GM18508 (cell line): ENCODE measurements around the gene RNF151.

Experiments
- ATAC-seq: cut with Tn5 transposase; IDR thresholded peaks from one replicate; pipeline ENCODE4 v1.9.1; 2021; ENCODE audit warnings: moderate number of reproducible peaks; ENCODE audit not compliant: insufficient read depth, unreplicated experiment

The RNF151 gene

GRCh38 chr16:1990351-1991134 lies 23.9 kb downstream of the RNF151 start:
- ATAC-seq, result no peak

GRCh38 chr16:1991135-1991551 lies 24.5 kb downstream of the RNF151 start:
- ATAC-seq, result no peak

DNA sequence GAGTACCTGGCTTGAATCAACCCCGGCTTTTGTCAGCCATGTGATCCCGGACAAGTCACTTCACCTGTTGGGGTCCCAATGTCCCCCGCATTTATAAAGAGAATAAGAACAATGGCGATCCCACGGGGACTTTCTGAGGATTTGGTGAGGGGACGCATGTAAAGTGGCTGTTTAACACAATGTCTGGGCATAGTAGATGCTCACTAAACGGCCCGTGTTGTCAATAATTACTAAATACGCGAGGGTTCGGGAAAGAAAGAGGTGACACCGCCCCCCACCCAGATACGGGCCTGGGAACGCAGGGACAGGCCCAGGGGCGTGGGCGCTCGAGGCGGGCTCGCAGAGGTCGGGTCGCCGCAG lies 24.9 kb downstream of the RNF151 start:
- no peak for ATAC-seq

DNA sequence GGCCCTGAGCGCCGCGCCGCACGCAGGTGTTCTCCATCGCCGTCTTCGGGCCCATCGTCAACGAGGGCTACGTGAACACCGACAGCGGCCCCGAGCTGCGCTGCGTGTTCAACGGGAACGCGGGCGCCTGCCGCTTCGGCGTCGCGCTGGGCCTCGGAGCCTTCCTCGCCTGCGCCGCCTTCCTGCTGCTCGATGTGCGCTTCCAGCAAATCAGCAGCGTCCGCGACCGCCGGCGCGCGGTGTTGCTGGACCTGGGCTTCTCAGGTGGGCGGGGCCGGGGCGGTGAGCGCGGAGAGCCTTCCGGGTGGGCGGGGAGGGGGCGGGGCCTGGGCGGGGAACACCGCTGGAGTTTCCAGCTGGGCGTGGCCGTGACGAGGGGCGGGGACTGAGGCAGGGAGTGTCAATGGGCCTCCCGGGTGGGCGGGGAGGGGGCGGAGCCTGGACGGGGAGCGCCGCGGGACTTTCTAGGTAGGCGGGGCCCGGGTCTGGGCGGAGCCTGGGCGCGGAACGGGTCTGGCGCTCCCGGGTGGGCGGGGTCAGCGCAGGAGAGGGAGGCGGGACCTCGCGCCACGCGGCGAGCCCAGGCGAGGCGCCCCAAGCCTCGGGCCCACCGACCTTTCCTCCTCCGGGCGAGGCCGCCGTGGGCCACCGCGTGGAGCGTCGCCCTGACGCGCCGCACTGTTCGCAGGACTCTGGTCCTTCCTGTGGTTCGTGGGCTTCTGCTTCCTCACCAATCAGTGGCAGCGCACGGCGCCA lies 25.5 kb downstream of the RNF151 start:
- no peak for ATAC-seq

GRCh38 chr16:1992704-1993317 lies 26.2 kb downstream of the RNF151 start:
- no peak for ATAC-seq

GRCh38 chr16:1993731-1994131 lies 27.1 kb downstream of the RNF151 start:
- ATAC-seq, result no peak

- ATAC-seq, result no peak
Observed at GRCh38 chr16:1997494-1998359, 31.1 kb downstream of the RNF151 start.

GRCh38 chr16:1998360-1998835 lies 31.7 kb downstream of the RNF151 start:
- no peak for ATAC-seq

DNA sequence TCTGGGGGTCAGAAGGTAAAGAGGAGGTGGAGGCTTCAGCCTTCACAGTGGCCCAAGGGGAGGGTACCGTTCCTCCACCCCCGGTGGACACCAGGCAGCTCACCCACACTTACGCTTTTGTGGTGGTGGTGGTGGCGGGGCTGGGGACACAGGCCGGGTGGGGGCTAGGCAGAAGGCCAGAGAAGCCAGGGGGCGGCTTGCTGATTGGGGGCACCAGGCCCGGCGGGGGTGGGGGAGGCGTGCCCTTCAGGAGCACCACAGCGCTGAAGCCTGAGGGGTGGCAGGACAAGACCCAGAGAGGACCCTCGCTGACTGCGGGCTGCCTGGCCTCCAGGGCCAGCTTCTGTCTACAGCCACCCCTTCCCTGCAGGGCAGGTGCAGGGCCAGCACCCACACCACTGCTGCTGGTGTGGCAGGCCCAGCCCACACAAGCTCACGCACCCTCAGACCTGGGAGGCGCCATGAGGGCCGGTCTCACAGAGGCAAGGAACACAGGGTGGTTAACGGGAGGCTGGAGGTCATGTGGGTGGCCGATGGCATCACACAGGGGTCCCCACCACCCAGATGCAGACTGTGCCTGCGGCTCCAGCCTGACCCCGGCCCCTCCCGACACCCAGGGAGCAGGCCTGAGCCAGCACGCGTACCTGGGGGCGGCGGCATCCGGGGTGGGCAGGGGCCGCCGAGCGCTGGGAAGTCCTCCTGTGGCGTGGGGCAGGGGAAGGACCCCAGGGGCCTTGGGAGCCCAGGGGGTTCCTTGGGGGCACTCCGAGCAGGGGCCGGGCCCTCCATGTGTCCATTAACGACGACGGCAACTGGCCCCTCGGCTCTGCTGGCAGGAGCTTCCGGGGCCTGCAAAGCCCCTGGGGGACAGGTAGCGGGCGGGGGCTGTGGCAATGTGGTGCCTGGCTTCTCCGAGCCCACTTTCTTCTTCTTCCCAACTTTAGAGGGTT lies 32.5 kb downstream of the RNF151 start:
- no peak for ATAC-seq

DNA sequence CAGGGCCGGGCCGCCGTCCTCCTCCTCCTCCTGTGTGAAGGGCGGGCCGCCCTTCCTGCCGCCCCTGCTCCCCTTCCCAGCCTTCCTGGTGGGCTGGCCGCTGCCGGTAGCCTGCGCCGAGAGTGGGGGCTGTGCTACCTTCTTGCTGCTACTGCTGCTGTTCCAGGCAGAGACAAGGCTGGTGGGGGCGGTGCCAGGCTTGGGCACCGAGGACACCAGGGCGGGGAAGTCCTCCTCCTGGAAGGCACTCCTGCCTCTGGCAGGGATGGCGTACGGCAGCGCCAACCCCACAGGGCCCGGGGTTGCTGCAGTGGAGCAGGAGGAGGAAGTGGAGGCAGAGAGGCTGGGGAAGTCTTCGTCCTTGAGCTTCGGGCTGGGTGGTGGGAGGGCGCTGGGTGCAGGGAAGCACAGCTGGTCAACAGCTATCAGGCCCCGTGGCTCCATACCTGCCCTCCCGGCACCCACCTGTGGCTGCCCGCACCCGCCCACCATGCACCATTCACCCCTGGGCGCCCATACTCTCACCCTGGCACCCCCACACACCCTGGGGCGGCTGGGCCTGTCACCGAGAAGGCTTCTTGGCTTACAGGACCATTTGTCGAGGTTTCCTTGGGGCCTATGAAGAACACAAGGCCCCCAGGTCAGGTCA lies 33.3 kb downstream of the RNF151 start:
- ATAC-seq, result no peak

- no peak for ATAC-seq
Observed at GRCh38 chr16:2001035-2001434, 34.4 kb downstream of the RNF151 start.

GRCh38 chr16:2001456-2002355 lies 35.0 kb downstream of the RNF151 start:
- ATAC-seq, result no peak

DNA sequence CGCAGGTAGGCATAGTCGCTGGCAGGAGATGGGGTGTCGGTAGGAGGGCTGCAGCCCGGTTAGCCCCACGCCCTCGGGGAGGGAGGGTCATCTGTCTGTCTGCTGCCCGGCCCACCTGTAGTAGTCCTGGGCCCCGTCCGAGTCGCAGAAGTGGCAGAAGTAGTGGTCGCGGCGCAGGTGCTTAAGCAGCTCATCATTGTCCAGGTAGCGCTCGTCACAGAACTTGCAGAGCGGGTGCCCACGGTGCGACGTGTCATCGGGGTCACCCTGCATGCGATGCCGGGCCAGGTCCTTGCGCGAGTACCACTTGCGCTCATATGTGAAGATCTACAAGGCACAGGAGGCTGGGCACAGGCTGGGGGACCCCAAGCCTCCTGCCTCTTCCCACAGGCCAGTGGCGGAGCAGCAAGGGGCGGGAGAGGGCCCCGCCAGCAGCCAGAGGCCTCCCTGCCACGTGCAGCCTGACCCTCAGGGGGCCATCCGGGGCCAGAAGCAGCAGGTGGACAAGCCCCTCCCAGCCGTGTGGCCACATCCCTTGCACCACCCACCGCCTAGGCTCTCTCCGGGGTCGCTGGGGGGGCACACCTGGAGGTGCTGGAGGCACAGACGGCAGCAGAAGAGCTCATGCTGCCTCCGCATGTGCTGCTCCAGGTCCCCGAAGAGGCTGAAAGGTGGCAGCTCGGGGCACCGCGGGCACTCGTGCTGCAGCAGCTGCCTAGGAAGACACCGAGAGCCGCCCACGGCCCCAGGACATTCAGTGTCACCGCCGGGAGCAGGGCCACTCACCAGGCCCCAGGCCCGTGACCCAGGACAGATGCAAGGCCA lies 36.0 kb downstream of the RNF151 start:
- no peak for ATAC-seq

DNA sequence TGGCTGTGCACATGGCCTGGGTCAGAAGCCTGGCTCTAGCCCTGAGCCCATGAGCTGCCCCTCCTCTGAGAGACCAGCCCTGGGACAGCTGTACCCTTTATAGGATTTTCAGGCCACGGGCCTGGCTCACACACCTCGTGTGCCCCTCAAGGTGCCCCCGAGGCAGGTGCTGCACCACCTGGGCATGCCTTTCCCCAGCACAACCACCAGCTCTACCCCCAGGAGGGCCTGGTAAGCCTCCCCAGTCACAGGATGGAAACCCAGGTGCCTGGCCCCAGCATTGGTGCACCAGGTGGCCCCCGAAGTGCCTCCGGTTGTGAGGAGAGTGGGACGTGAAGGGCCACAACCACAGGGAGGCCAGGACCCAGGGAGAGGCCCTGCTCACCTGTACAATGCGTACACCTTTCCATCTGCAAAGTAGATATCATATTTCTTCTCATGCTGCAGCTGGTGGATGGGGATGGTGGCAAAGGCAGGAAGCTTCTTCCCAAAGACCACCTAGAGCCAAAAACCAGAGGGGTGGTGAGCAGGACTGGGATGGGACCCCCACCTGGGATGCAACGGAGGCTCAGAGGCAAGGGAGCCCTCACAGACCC lies 36.7 kb downstream of the RNF151 start:
- ATAC-seq, result no peak

DNA sequence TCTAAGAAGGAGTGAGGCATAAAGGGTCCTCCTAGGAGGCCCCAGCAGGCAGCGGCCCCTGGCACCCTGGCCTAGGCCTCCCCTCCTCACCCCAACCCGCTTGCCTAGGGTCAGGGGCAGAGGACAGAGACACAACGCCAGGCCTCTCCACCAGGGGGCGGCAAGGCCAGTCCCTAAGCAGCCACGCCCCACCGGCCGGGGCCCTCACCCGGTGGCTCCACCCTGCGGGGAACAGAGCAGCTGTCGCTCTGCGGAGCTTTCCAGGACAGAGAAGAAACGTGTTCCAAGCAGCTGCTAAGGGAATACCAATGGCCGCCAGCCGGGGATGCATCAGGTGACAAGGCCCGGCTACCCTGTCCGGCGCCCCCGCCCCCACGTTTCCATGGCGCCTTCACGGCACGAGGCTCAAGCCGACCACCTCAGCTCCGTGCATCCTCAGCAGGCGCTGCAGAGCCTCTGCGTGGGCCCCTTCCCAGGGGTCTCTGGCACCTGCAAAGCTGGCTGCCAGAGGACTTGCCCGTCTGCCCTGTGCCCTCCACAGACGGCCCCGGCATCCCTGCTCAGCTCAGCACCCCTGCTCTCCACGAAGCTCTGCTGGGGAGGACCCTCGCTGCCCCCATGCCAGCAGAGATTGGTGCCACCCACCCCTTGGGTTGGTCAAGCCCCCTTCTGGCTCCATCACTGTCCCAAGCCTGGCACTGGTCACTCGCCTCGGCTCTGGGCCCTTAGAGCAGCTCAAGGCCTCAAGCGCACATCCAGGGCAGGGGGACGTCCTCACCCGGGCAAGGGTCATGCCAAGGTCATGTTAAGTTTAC lies 37.4 kb downstream of the RNF151 start:
- no peak for ATAC-seq
